G401.6 (cell line): ENCODE results near the gene CWC27.
A peak's percentile ranks its signal among the peaks of the same experiment; 100 is the strongest.
"Not testable (repeated sequence)": the region's sequence is repeated elsewhere in the genome, so short reads cannot be mapped to it uniquely, and the experiment has no call there.

Source experiments
- FAIRE-seq: peaks from 2 replicates; lab custom pipeline; 2012; peaks lifted over from hg19 to GRCh38; lab: Jason Lieb, UNC

CWC27 gene

GRCh38 chr5:64788156-64788555 lies 19.4 kb downstream of the CWC27 start:
- no peak for FAIRE-seq

- no peak for FAIRE-seq
Observed at GRCh38 chr5:64789457-64789856, 20.7 kb downstream of the CWC27 start.

DNA sequence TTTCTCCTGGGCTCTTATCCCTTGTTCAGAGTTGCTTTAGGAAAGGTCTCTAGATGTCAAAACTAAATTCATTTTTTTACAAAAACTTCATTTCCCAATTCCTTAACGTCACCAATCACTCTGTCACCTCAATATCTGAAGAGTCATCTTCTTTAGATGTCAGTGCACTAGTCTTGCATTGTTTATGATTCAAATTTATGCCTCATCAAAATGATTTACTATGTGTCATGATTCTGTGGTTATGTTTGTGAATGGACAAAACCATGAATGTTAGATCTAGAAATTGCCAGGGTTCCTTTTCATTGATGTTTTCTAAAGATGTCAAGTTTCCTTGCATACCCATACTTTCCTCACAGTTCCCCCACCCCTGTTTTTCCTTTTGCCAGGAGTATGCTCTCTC lies 21.5 kb downstream of the CWC27 start:
- no peak for FAIRE-seq

- FAIRE-seq = no peak
Observed at GRCh38 chr5:64792469-64792868, 23.7 kb downstream of the CWC27 start.

DNA sequence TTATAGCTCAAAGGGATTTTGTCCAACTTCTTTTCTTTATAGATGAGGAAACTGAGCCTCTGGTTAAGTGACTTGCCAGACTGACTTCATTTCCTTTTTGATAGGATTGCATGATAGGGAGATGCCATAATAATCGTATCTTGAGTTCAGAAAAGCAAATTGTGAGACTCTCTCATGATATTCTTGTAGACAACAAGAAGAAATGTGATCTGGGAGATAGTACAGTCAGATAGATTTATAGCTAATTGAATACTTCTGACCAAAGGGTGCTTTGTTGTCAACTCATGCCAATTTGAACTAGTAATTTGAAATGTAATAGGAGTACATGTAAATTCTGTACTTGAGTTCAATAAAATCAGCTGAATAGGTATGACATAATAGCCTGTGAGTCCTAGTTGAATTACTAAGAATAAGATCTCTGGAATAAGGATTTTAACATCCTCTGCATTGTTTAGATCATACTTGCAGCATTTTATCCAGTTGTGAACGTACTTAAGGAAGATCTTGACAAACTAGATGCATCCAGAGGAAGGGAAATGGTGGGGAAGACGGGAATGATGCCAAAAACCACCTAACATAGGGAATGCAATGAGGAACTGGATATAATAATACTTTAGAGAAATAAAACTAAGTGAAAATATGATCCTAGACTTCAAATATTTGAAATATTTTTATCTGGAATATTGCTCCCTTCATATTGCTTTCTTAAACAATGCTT lies 25.5 kb downstream of the CWC27 start:
- no peak for FAIRE-seq

GRCh38 chr5:64796301-64796700 lies 27.6 kb downstream of the CWC27 start:
- FAIRE-seq = no peak

DNA sequence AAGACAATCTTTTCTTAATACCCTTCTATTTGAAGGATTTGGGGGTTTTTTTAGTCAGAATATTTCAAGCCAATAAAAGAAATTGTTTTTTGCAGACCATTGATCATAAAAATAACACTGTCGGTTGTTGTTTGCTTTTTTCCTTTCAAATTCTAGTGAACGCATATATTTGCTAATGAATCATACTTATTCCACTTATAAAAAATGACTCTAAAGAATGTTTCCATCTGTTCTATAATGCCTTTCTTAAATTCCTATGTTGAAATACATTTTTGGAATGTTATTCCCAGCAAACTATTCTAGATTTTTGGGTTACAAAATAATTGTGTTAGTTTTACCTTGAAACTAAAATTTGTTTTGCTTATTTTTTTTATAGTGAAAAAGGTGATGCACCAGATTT lies 32.2 kb downstream of the CWC27 start:
- no peak for FAIRE-seq

DNA sequence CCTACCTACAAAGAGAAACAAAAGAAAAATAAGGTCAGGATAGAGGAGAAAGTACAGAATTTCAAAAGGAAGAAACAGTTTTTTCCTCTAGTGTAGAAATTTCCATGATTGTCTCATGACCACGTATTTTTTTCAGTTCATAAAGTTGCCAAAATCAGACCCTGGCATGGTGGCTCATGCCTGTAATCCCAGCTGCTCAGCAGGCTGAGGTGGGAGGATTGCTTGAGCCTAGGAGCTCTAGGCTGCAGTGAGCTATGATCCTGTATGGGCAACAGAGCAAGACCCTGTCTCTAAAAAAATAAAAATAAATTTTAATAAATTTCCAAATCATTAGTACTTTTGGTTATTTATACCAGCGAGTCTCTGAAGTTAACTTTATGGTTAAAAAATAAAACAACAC lies 37.8 kb downstream of the CWC27 start:
- no peak for FAIRE-seq

GRCh38 chr5:64807520-64807919 lies 38.8 kb downstream of the CWC27 start:
- no peak for FAIRE-seq

DNA sequence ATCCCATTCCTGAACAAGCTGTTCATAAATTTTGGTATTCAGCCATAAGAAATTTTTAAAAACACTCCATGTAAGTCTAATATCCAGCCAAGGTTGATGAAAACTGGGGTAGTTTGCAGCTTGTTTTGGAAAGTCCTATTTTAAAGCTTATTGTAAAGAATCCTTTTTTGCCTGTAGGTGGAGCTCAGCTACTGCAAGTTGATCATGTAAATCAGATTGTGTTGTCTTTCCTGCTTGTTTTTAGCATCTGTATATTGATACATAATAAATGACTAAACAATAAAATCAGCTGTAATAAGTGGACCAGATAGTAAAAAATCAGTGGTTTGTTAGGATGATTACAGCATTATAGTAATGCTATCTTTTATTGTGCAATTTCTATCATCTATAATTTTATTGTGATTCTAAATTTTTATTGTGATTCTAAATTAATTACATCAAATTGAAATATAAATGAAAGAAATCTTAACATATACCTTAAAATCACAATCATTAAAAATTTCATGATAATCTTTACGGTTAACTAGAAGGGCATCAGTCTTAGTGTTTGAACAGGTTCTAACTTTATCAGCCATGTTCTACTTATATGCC lies 42.4 kb downstream of the CWC27 start:
- peak; percentile 92 for FAIRE-seq

DNA sequence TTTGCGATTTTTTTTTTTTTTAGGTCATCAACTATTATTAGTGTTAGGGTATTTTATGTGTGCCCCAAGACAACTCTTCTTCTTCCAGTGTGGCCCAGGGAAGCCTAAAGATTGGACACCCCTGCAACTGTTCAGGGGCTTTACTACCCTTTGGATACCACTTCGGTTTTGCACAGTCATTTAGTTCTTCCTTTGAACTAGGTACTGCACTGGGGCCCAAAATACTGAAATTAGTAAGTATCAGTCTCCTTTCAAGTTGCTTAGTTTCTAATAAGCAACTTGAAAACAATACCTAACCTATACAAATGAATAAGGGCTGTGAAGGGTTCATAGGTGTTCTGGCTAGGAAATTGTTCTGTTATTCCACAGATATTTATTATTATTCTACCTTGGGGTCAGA lies 45.3 kb downstream of the CWC27 start:
- FAIRE-seq = no peak

GRCh38 chr5:64818245-64818644 lies 49.5 kb downstream of the CWC27 start:
- FAIRE-seq = no peak

GRCh38 chr5:64819345-64819744 lies 50.6 kb downstream of the CWC27 start:
- FAIRE-seq = not testable (repeated sequence)

DNA sequence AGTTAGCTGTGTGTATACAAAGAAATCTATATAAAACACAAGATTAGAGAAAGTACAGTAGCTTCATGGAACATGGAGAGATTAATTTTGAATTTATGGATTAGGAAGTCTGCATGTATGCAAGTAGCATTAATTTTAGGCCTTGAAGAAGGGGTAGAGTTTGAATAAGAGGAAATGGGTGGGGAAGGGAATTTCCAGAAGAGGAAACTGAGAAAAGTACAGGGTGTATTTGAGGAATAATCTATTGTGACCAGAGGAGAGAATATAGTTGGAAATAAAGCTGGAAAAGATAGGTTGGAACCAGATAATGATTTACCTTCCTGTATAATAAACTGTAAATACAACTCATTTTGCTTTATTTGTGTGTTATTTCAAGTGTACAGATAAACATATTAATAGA lies 53.6 kb downstream of the CWC27 start:
- no peak for FAIRE-seq

- peak; percentile 34 for FAIRE-seq
Observed at GRCh38 chr5:64826541-64826940, 57.8 kb downstream of the CWC27 start.

DNA sequence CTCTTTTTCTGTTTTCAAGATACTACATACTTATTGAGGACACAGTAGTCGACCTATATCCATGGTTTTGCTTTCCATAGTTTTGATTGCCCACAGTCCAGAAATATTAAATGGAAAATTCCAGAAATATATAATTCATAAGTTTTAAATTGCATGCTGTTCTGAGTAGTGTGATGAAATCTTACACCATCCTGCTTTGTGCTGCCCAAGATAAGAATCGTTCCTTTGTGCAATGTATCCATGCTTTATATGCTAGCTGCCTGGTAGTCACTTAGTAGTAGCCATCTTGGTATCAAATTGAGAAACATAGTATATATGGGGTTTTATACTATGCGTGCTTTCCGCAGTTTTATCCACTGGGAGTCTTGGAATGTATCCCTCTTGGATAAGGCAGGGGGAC lies 59.0 kb downstream of the CWC27 start:
- no peak for FAIRE-seq

- not testable (repeated sequence) for FAIRE-seq
Observed at GRCh38 chr5:64830650-64831049, 61.9 kb downstream of the CWC27 start.

DNA sequence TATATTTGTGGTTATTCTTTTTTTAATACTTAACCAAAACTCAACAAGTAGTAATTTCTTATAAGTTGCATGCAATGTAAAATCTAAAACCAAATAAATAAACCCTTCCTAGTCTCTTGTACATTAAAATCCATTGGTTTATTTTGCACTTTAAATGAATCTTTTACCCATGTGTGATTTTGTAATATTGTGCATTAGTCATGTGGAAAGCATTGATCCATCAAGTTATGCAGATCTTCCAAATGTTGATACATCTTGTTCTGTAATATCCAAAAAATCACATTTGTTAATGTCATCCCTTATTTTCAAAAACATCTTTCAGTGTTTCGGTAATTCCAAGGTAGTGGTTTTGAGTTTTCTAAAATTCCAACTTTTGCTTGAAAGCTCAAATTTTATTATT lies 63.3 kb downstream of the CWC27 start:
- peak; percentile 13 for FAIRE-seq

- FAIRE-seq = no peak
Observed at GRCh38 chr5:64834037-64834436, 65.3 kb downstream of the CWC27 start.

GRCh38 chr5:64834611-64835010 lies 65.9 kb downstream of the CWC27 start:
- FAIRE-seq = no peak

- FAIRE-seq = no peak
Observed at GRCh38 chr5:64835266-64835665, 66.5 kb downstream of the CWC27 start.

GRCh38 chr5:64836190-64836755 lies 67.5 kb downstream of the CWC27 start:
- no peak for FAIRE-seq

DNA sequence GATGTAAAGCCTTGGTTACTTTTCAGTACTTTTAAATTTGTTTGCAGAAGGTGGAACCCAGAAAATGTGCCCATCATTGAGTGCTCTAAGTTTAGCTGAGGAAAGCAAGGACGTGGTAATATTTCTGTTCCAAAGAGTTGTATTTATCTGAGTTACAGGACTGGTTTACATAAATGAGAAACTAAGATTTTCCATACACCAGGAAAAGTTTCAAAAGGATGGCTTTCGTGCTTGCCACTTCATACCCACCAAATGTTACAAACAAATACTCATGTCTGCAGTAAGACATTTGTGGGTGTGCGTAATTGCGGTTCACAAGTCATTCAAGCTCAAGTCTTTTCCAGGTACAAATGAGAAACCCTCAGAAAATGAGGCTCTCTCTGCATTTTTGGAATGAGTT lies 68.1 kb downstream of the CWC27 start:
- no peak for FAIRE-seq

- FAIRE-seq = no peak
Observed at GRCh38 chr5:64838376-64838775, 69.6 kb downstream of the CWC27 start.
